GM12801 (cell line): ENCODE data around the gene RNGTT.

Experiments used
- TF ChIP-seq, protein P1 (sequence below): IDR thresholded peaks from one replicate; pipeline ENCODE4 v1.5.1; 2011; ENCODE audit warnings: control low read depth; ENCODE audit not compliant: insufficient read length; ENCODE audit errors: extremely low read depth

RNGTT gene

GRCh38 chr6:88914895-88915598 is 48.4 kb downstream of the RNGTT start:
- TF ChIP-seq, protein P1, sequence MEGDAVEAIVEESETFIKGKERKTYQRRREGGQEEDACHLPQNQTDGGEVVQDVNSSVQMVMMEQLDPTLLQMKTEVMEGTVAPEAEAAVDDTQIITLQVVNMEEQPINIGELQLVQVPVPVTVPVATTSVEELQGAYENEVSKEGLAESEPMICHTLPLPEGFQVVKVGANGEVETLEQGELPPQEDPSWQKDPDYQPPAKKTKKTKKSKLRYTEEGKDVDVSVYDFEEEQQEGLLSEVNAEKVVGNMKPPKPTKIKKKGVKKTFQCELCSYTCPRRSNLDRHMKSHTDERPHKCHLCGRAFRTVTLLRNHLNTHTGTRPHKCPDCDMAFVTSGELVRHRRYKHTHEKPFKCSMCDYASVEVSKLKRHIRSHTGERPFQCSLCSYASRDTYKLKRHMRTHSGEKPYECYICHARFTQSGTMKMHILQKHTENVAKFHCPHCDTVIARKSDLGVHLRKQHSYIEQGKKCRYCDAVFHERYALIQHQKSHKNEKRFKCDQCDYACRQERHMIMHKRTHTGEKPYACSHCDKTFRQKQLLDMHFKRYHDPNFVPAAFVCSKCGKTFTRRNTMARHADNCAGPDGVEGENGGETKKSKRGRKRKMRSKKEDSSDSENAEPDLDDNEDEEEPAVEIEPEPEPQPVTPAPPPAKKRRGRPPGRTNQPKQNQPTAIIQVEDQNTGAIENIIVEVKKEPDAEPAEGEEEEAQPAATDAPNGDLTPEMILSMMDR, result no peak

DNA sequence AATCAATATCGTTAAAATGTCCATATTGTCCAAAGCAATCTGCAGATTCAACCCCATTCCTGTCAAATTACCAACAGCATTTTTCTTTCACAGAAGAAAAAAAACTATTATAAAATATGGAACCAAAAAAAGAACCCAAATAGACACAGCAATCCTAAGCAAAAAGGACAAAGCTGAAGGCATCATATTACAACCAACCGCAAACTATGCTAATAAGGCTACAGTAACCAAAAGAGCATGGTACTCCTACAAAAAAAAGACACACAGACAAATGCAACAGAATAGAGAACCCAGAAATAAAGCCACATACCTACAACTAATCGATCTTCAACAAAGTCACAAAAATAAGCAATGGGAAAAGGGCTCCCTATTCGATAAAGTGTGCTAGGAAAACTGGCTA is 49.2 kb downstream of the RNGTT start:
- TF ChIP-seq, protein P1, result no peak

GRCh38 chr6:88913471-88913870 is 49.9 kb downstream of the RNGTT start:
- TF ChIP-seq, protein P1, result no peak

GRCh38 chr6:88910922-88911778 is 52.3 kb downstream of the RNGTT start:
- TF ChIP-seq, protein P1, result no peak

DNA sequence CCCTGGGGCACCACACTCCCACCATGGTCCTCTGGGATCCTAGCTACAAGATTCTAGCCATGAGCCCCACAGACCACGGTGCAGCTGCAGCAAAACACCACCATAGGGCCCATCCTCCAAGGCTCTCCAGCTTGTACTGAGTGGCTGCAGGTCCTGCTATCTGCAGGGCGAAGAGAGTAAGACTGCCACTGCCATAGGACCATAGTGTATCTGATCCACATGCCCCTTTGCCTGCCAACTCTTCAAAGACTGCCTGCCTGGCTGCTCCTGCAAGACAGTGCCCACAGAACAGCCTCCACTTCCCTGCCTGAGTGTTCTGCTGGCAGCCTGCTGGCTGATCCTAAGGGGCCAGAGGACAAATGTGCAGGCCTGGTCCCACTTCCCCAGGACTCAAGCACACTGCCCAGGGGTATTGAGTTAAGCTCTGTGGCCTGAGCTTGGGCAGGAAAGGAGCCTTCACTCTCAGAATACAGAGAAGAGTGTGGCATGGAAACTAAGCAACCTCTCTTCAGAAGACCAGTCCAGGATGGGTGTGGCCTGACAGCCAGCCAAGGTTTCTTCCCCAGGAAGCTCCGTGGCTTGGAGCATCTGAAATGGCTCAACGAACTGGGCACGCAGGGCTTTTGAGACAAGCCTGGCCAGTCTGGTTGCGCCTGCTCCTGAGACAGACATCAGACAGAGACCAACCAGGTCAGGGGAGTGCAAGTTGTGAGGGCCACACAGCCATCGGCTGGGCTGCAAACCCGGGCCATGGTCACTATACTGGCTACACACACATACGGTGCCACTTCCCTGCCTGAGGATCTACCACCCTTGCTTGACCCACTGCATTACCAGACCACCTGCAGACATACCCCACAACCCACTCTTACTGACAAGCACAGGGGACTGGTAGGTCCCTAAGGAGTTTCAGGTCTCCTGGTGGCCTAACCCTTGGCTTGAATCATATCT is 54.5 kb downstream of the RNGTT start:
- TF ChIP-seq, protein P1, result no peak

GRCh38 chr6:88899569-88900316 is 63.7 kb downstream of the RNGTT start:
- TF ChIP-seq, protein P1, result no peak
